HG03439 (cell line): ENCODE measurements around the gene EID2.

Source experiments
- ATAC-seq: cut with Tn5 transposase; IDR thresholded peaks from one replicate; pipeline ENCODE4 v1.9.1; 2021; ENCODE audit warnings: mild to moderate bottlenecking, moderate library complexity; ENCODE audit not compliant: unreplicated experiment

Gene EID2

GRCh38 chr19:39539165-39539517, 820 bp downstream of the EID2 start:
- ATAC-seq: no peak

- no peak for ATAC-seq
Observed at GRCh38 chr19:39533791-39534190, 6.2 kb downstream of the EID2 start.

- peak; percentile 2 for ATAC-seq
Observed at GRCh38 chr19:39533003-39533512, 6.9 kb downstream of the EID2 start.

GRCh38 chr19:39532233-39533002, 7.5 kb downstream of the EID2 start, which contains the start of gene EID2B:
TSS of gene EID2B (minus strand) at chr19:39532852. CDS start at chr19:39532802, 50 bp downstream.
- ATAC-seq: peak; percentile 92

GRCh38 chr19:39531834-39532232, 8.1 kb downstream of the EID2 start:
- ATAC-seq: no peak

- ATAC-seq: no peak
Observed at GRCh38 chr19:39525205-39525604, 14.8 kb downstream of the EID2 start.

- no peak for ATAC-seq
Observed at GRCh38 chr19:39524495-39524894, 15.5 kb downstream of the EID2 start.

- no peak for ATAC-seq
Observed at GRCh38 chr19:39520541-39521484, 19.1 kb downstream of the EID2 start.

- no peak for ATAC-seq
Observed at GRCh38 chr19:39518975-39519374, 21.0 kb downstream of the EID2 start.

GRCh38 chr19:39518458-39518857, 21.5 kb downstream of the EID2 start:
- ATAC-seq: no peak

GRCh38 chr19:39517432-39517831, 22.5 kb downstream of the EID2 start:
- no peak for ATAC-seq

- no peak for ATAC-seq
Observed at GRCh38 chr19:39516270-39516669, 23.7 kb downstream of the EID2 start.

- ATAC-seq: no peak
Observed at GRCh38 chr19:39515551-39516191, 24.3 kb downstream of the EID2 start.

GRCh38 chr19:39514840-39515550, 25.0 kb downstream of the EID2 start, which contains the start of gene SELENOV:
TSS of gene SELENOV (plus strand) at chr19:39515139. CDS start at chr19:39515213, 74 bp downstream.
- ATAC-seq: no peak

GRCh38 chr19:39512988-39513387, 27.0 kb downstream of the EID2 start:
- ATAC-seq: no peak

GRCh38 chr19:39509233-39509632, 30.7 kb downstream of the EID2 start:
- no peak for ATAC-seq

GRCh38 chr19:39508629-39509028, 31.3 kb downstream of the EID2 start:
- no peak for ATAC-seq

- ATAC-seq: no peak
Observed at GRCh38 chr19:39507715-39508364, 32.1 kb downstream of the EID2 start.

- peak; percentile 58 for ATAC-seq
Observed at GRCh38 chr19:39506944-39507714, 32.8 kb downstream of the EID2 start.
